ENCODE data around the gene RAC2. TPM values are rescaled to one million over a fixed set of nuclear protein-coding genes. Genes with fewer than 3 reads are reported as not detected.

Gene RAC2
- total and polyA plus RNA-seq, 2 experiments from 2014 or later = 0.98 to 2.0 TPM

DNA sequence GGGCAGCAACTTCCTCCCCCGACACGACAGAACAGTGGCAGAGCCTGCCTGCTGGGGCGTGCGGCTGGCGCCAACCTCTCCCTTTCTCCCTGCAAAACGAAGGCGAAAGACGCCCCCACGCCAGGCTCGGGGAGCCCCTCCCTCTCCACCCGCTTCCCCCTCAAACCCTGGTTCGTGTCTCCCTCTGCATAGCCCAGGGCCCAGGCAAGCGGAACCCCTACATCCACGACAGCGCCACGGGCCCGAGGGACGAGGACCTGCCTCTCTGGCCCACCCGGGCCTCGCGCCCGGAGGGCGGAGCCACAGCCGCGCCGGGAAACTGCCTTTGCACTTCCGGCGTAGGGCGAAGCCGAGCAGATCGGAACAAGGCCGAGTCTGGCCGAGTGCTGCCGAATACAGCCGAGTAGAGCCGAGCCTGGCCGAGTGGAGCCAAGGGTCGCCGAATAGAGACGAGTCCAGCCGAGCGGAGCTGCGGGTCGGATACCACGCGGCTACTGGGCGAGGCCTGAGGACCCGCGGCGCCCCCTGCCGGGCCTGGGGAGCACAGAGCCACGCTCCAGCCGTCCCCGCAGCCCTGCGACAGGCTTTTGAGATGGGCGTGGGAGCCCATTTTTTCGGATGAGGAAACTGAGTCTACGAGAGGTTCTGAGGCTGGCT is 44.8 kb downstream of the RAC2 start:
- Histone ChIP-seq H3K27ac (peak overlapping the region; percentile 81), H3K4me1 (ENCODE audit: low read depth) (peaks cover 2% of the 10 kb centered on the region), H3K4me3 (peak overlapping the region; percentile 44), H3K36me3 (no peaks in the 10 kb centered on the region), H3K27me3 (no peaks in the 10 kb centered on the region), H3K9me3 (ENCODE audit: low read depth) (no peaks in the 10 kb centered on the region)
- peak; percentile 98 to 99 for DNase-seq (ENCODE audit: low read depth in 1 of 2, low spot score in 1 of 2)
- TF ChIP-seq, protein P1, sequence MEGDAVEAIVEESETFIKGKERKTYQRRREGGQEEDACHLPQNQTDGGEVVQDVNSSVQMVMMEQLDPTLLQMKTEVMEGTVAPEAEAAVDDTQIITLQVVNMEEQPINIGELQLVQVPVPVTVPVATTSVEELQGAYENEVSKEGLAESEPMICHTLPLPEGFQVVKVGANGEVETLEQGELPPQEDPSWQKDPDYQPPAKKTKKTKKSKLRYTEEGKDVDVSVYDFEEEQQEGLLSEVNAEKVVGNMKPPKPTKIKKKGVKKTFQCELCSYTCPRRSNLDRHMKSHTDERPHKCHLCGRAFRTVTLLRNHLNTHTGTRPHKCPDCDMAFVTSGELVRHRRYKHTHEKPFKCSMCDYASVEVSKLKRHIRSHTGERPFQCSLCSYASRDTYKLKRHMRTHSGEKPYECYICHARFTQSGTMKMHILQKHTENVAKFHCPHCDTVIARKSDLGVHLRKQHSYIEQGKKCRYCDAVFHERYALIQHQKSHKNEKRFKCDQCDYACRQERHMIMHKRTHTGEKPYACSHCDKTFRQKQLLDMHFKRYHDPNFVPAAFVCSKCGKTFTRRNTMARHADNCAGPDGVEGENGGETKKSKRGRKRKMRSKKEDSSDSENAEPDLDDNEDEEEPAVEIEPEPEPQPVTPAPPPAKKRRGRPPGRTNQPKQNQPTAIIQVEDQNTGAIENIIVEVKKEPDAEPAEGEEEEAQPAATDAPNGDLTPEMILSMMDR (IDR thresholded peaks at IDR 0.05; ENCODE audit: low read depth, low read length) = peak; percentile 90

DNA sequence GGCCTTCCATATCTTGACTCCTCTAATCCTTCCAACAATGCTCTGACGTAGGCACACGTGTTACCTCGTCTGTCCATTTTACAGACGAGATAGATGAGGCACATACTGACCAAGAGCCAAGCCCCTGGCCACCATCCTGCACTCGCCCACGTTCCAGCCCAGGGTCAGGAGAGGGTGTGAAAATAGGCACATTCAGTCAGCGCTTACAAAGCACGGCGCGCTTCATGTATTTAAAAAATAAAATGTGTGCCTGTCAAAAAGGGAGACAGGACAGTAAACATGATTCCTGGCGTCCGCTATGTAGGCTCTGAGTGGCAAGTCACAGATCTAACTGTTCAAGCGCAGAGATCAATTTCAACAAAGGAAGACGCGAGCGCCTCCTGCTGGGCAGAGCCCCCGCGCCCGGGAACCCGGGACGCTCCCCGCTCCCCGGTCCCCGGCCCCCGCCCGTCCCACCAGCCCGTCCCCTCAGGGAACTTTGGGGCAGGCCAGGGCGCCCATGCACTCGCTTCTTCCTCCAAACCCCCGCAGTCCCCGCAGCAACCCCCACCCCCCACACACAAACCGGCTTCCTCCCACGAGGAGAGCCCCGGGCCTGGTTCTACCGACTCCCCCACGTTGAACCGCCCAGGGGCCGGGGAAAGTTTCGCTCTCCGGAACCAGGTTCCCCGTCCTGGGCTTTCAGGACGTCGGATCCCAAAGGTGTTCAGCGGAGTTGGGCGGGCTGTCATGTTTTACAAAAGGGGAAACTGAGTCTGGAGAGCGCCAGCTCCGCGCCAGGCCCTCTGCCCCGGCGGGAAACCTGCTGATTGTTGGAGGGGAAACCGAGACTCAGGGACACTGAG is 45.6 kb downstream of the RAC2 start:
- no peaks in the 10 kb centered on the region for H3K36me3 ChIP-seq
- peaks cover 2% of the 10 kb centered on the region for H3K4me1 ChIP-seq (ENCODE audit: low read depth)
- H3K27me3 ChIP-seq = no peaks in the 10 kb centered on the region
- no peaks in the 10 kb centered on the region for H3K9me3 ChIP-seq (ENCODE audit: low read depth)
- TF ChIP-seq, protein P1 (IDR thresholded peaks at IDR 0.05; ENCODE audit: low read depth, low read length) = peak; percentile 70
- H3K27ac ChIP-seq = peak overlapping the region; percentile 81
- DNase-seq (ENCODE audit: low read depth in 1 of 2, low spot score in 1 of 2) = peak; percentile 79 to 82
- H3K4me3 ChIP-seq = peak overlapping the region; percentile 44

DNA sequence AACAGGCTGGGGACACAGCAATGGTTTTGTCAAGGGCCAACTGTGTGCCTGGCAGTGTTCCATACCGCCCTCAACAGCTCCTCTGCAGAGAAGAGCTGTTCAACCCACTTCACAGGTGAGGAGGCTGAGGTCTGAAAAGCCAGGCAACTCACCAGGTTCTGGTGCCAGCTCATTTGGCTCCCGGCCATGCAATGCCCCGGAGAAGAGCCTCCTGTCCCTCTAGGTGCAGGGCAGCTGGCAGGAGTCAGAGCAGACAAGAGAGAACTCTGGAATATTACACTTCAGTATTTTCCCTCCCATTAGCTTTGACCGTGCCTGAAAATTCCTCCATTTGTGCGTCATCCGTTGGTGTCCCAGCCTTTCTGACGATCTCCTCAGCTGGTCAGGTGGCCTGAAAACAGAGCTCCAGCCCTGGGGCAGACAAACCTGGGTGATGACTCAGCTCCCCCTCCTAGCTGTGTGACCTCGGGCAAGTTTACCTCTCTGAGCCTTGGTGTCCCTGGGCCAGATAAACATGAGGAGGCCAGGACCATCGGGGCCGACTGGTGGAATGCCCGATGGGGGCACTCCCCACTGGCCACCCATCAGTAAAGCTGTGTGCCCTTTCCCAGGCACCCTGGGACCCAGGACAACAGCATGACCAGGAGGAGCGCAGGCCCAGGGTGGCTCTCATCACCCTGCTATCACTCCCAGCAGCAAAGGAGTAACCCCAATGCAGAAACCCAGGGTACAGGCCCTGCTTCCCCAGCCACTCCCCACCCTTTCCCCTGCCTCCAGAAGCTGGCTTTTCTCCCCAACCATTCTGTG is 46.4 kb downstream of the RAC2 start:
- peak overlapping the region; percentile 51 for H3K27ac ChIP-seq
- peak in 1 of 2 donors; percentile 66 for DNase-seq (ENCODE audit: low read depth in 1 of 2, low spot score in 1 of 2)
- H3K36me3 ChIP-seq = no peaks in the 10 kb centered on the region
- no peak overlapping the region for H3K4me3 ChIP-seq
- TF ChIP-seq, protein P1 (IDR thresholded peaks at IDR 0.05; ENCODE audit: low read depth, low read length) = no peak
- H3K9me3 ChIP-seq (ENCODE audit: low read depth) = no peaks in the 10 kb centered on the region
- H3K27me3 ChIP-seq = no peaks in the 10 kb centered on the region
- H3K4me1 ChIP-seq (ENCODE audit: low read depth) = peaks cover 2% of the 10 kb centered on the region

DNA sequence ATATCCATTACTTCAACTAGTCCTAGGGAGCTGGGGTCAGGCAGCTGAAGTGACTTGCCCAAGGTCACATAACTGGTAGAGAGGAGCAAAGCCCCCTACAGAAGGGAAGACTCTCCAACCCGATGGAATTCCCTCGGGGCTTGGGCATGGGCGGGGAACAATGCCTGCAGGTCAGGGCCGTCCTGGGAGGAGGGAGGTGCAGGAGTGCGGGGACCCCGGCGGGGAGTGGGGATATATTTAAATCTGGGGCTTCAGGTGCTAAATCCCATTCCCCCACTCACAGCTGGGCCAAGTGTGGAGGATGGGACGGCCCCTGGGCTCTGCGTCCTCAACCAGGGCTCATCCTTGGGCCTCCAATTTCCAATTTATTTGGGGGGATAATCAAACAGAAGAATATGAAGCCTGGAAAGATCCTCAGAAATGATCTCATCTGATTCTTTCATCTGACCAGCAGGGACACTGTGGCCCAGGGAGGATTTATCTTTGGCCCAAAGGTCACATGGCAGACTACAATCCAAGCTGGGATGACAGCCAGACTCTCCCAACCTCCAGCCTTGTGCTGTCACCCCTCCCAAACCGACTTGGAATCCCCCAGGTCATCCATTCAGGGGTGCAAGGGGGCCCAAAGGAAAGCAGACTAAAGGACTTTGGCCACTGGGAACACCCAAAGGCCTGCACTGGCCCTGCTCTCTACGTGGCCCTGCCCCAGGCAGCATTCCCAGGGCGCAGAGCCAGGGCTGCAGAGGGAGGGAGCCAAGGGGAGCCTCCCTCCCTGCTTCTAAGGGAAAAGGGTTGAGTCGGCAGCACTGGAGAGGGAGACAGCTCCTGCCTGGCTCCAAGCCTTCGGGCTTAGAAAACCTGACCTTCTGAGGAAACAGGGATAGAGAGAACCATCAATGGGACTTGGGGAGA is 47.3 kb downstream of the RAC2 start:
- Histone ChIP-seq H3K4me3 (no peak overlapping the region), H3K4me1 (ENCODE audit: low read depth) (peaks cover 2% of the 10 kb centered on the region), H3K9me3 (ENCODE audit: low read depth) (no peaks in the 10 kb centered on the region), H3K27ac (peak overlapping the region; percentile 51), H3K36me3 (no peaks in the 10 kb centered on the region), H3K27me3 (no peaks in the 10 kb centered on the region)
- TF ChIP-seq, protein P1 (IDR thresholded peaks at IDR 0.05; ENCODE audit: low read depth, low read length) = no peak
- DNase-seq (ENCODE audit: low read depth in 1 of 2, low spot score in 1 of 2) = peak; percentile 61 to 94
